GM23248 (cell line): Measurements from ENCODE around the gene IL17C. TPM values are rescaled to one million over a fixed set of nuclear protein-coding genes. Genes with fewer than 3 reads are reported as not detected.

Experiments
- DNase-seq: peaks from one replicate; pipeline ENCODE4 v3.0.0-alpha.2; 2015
- H2AFZ ChIP-seq: fragments of 200-600 bp; sonication (generic); 2 replicates; pipeline ENCODE4 v1.6.1; 2016; ENCODE audit warnings: antibody characterized with exemption
- H3F3A ChIP-seq: fragments of 200-600 bp; sonication (generic); 2 replicates; pipeline ENCODE4 v1.6.1; 2016; ENCODE audit warnings: mild to moderate bottlenecking, antibody characterized with exemption, mixed run types; ENCODE audit not compliant: insufficient read depth
- H3K27ac ChIP-seq: fragments of 200-600 bp; sonication (generic); 2 replicates; pipeline ENCODE4 v1.5.1; 2016; ENCODE audit warnings: mild to moderate bottlenecking
- H3K27me3 ChIP-seq: fragments of 200-600 bp; sonication (generic); replicated peaks from 2 replicates; pipeline ENCODE4 v1.6.1; 2016; ENCODE audit warnings: mild to moderate bottlenecking; ENCODE audit not compliant: insufficient read depth
- H3K36me3 ChIP-seq: fragments of 200-600 bp; sonication (generic); 2 replicates; pipeline ENCODE4 v1.6.1; 2016; ENCODE audit warnings: low read depth, mild to moderate bottlenecking
- H3K4me1 ChIP-seq: fragments of 200-600 bp; sonication (generic); 2 replicates; pipeline ENCODE4 v1.6.1; 2016; ENCODE audit warnings: mild to moderate bottlenecking; ENCODE audit not compliant: insufficient read depth
- H3K4me2 ChIP-seq: fragments of 200-600 bp; sonication (generic); one replicate; pipeline ENCODE4 v1.6.1; 2016; ENCODE audit warnings: mild to moderate bottlenecking; ENCODE audit not compliant: unreplicated experiment
- H3K4me3 ChIP-seq: fragments of 200-600 bp; sonication (generic); 2 replicates; pipeline ENCODE4 v1.5.1; 2016; ENCODE audit warnings: mild to moderate bottlenecking
- H3K79me2 ChIP-seq: fragments of 200-600 bp; sonication (generic); 2 replicates; pipeline ENCODE4 v1.6.1; 2016; ENCODE audit warnings: mild to moderate bottlenecking; ENCODE audit not compliant: insufficient read depth
- H3K9ac ChIP-seq: fragments of 200-600 bp; sonication (generic); 2 replicates; pipeline ENCODE4 v1.6.1; 2016; ENCODE audit warnings: mild to moderate bottlenecking
- H3K9me2 ChIP-seq: fragments of 200-600 bp; sonication (generic); 2 replicates; pipeline ENCODE4 v1.6.1; 2016; ENCODE audit warnings: mixed run types, mild to moderate bottlenecking, moderate library complexity; ENCODE audit not compliant: insufficient read depth
- H3K9me3 ChIP-seq: fragments of 200-600 bp; sonication (generic); one replicate; pipeline ENCODE4 v1.6.1; 2017; ENCODE audit warnings: low read depth
- H4K20me1 ChIP-seq: fragments of 200-600 bp; sonication (generic); 2 replicates; pipeline ENCODE4 v1.6.0; 2016; ENCODE audit not compliant: insufficient read depth
- EZH2 ChIP-seq: fragments of 200-600 bp; sonication (generic); IDR thresholded peaks from 2 replicates; pipeline ENCODE4 v1.6.1; 2018; ENCODE audit warnings: antibody characterized with exemption, mild to moderate bottlenecking; ENCODE audit not compliant: insufficient read depth, poor library complexity, severe bottlenecking
- EZH2phosphoT487 ChIP-seq: fragments of 200-600 bp; sonication (generic); IDR thresholded peaks from 2 replicates; pipeline ENCODE4 v1.6.1; 2018; ENCODE audit warnings: antibody characterized with exemption, moderate library complexity, mild to moderate bottlenecking, low read depth; ENCODE audit not compliant: insufficient read depth
- WGBS, 2 experiments: methylation state at CpG; one replicate each; pipeline ENCODE4 v1.1.6; 2015 to 2017; ENCODE audit warnings: low lambda C conversion rate in 2 of 2, low coverage in 1 of 2; ENCODE audit errors: missing lambda C conversion rate in 2 of 2; 5-methylcytosine and 5-hydroxymethylcytosine counted together
- in situ Hi-C: fragments of 300-500 bp; cut with MboI; formaldehyde crosslinking; loops from 2 replicates; pipeline ENCODE4 v1.15.0; 2020
- polyA plus RNA-seq: library from polyadenylated mRNA; unstranded; fragments of >200 nt; fragmentation: Nextera tagmentation; extraction: Ambion mirVana; gene quantifications from 2 replicates; pipeline ENCODE4 v1.2.1, GENCODE V29; 2016
- total RNA-seq: library from RNA; depleted of rRNA; stranded (reverse); fragments of >200 nt; shearing (Covaris generic); gene quantifications from 2 replicates; pipeline ENCODE4 v1.2.3, GENCODE V29; 2014

Gene IL17C
- total and polyA plus RNA-seq, 2 experiments from 2014 or later = not detected

GRCh38 chr16:88686062-88686438 lies 47.7 kb downstream of the IL17C start:
- H3K27ac ChIP-seq = no peak overlapping the region
- H3K79me2 ChIP-seq = no peaks in the 10 kb centered on the region
- H3K9ac ChIP-seq = no peak overlapping the region
- no peaks in the 10 kb centered on the region for H3K4me1 ChIP-seq
- H3K36me3 ChIP-seq = no peaks in the 10 kb centered on the region
- no peaks in the 10 kb centered on the region for H3K9me2 ChIP-seq
- TF ChIP-seq EZH2 = no peak
- no peak for TF ChIP-seq EZH2phosphoT487
- WGBS, 2 experiments = 2% methylated on average over 12 to 22 of the region's 25 CpGs
- H3F3A ChIP-seq = no peaks in the 10 kb centered on the region
- peak overlapping the region; percentile 42 for H2AFZ ChIP-seq
- H3K4me3 ChIP-seq = peak overlapping the region; percentile 59
- DNase-seq = peak; percentile 37
- in situ Hi-C loops = no loop called here
- H4K20me1 ChIP-seq = no peaks in the 10 kb centered on the region
- no peaks in the 10 kb centered on the region for H3K9me3 ChIP-seq
- H3K27me3 ChIP-seq = peaks cover 18% of the 10 kb centered on the region
- peak overlapping the region; percentile 49 for H3K4me2 ChIP-seq

DNA sequence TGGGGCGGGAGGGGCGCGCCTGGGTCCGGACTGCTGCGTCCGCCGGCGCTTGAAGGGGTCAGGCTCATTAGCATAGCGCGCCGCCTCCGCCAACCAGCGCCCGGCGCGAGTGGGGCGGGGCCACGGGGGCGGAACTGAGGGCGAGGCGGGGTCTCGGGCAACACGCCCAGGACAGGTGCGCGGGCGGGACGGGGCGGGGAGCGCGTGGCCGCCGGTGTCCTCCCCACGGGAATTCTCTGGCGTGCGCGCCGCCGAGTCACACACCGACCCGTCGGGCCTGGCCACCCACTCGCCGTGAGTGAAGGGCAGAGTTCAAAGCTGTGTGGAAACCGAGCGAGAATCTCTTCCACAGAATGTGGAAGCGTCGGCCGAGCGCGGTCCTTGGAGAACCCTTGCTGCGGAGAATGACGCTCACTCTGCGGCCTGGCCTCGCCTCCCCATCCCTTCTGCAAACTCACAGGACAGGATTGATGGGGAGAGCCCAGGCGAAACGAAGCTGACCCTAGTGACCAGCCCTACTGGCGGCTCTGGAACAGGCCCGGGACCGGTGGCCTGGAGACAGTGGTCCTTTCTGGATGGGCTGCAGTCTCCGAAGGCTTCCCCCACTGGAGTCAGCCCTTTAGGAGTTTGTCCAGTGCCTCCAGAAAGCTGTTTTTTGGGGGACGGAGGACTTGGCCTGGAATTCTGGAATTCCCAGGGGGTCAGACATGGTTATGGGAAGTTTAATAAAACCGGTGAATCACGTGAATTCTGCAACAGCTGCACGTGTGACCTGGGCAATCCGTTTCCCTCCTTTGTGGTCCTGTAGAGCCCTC lies 48.3 kb downstream of the IL17C start, which contains the start of gene SNAI3:
Gene SNAI3 (minus strand): TSS at position 69 of the 815 bp plus-strand sequence. CDS start 101 bp downstream, outside the sequence.
- H3K9me2 ChIP-seq = no peaks in the 10 kb centered on the region
- H3K4me1 ChIP-seq = no peaks in the 10 kb centered on the region
- H4K20me1 ChIP-seq = no peaks in the 10 kb centered on the region
- peak within 1 kb of the TSS; percentile 42 for H2AFZ ChIP-seq
- peak within 1 kb of the TSS; percentile 49 for H3K4me2 ChIP-seq
- WGBS, 2 experiments = 10 to 14% methylated on average over 29 to 40 of the region's 65 CpGs
- DNase-seq = peak; percentile 58
- H3K36me3 ChIP-seq = no peaks in the 10 kb centered on the region
- no peaks in the 10 kb centered on the region for H3K79me2 ChIP-seq
- no peaks in the 10 kb centered on the region for H3F3A ChIP-seq
- no peaks in the 10 kb centered on the region for H3K9me3 ChIP-seq
- in situ Hi-C loops = no loop called here
- peak within 1 kb of the TSS; percentile 59 for H3K4me3 ChIP-seq
- no peak within 1 kb of the TSS for H3K27ac ChIP-seq
- no peak within 1 kb of the TSS for H3K9ac ChIP-seq
- TF ChIP-seq EZH2 = no peak
- TF ChIP-seq EZH2phosphoT487 = no peak
- H3K27me3 ChIP-seq = peaks cover 18% of the 10 kb centered on the region

DNA sequence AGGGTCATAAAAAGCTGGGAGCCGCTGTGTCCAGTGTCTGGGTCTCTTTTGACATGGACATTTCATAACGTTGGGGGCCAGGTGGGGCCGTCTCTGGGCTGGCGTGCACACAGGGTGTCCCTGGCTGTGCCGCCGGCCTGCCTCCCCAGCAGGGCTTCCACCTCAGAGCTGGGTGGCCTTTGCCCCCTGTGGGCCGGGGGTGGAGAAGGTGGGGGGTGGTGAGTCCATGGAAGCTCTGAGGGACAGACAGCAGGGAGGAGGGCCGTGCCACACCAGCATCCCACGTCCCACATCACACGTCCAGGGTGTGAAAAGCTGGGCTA lies 48.8 kb downstream of the IL17C start:
- H3K4me3 ChIP-seq = no peak overlapping the region
- H2AFZ ChIP-seq = no peak overlapping the region
- H3K9me2 ChIP-seq = no peaks in the 10 kb centered on the region
- H3K79me2 ChIP-seq = no peaks in the 10 kb centered on the region
- WGBS, 2 experiments = 51 to 60% methylated on average over 8 to 10 of the region's 10 CpGs
- peaks cover 18% of the 10 kb centered on the region for H3K27me3 ChIP-seq
- no peak overlapping the region for H3K9ac ChIP-seq
- H3K4me2 ChIP-seq = no peak overlapping the region
- no peak overlapping the region for H3K27ac ChIP-seq
- DNase-seq = no peak
- TF ChIP-seq EZH2phosphoT487 (no peak), EZH2 (no peak)
- no peaks in the 10 kb centered on the region for H3K36me3 ChIP-seq
- H3K9me3 ChIP-seq = no peaks in the 10 kb centered on the region
- H3F3A ChIP-seq = no peaks in the 10 kb centered on the region
- H3K4me1 ChIP-seq = no peaks in the 10 kb centered on the region
- in situ Hi-C loops = no loop called here
- H4K20me1 ChIP-seq = no peaks in the 10 kb centered on the region

DNA sequence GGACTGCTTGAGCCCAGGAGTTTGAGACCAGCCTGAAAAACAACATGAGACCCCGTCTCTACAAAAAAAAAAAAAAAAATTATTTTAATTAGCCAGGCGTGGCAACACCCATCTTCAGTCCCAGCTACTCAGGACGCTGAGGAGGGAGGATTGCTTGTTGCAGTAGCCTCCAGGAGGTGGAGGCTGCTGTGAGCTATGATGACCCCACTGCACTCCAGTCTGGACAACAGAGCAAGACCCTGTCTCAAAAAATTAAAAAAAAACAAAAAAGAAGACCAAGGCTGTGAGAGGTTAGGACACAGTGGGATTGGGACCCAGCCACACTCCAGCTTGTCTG lies 49.3 kb downstream of the IL17C start:
- H2AFZ ChIP-seq = no peak overlapping the region
- H3K4me3 ChIP-seq = no peak overlapping the region
- DNase-seq = no peak
- no peaks in the 10 kb centered on the region for H3F3A ChIP-seq
- H3K36me3 ChIP-seq = no peaks in the 10 kb centered on the region
- no peaks in the 10 kb centered on the region for H3K4me1 ChIP-seq
- H3K79me2 ChIP-seq = no peaks in the 10 kb centered on the region
- WGBS, 2 experiments = 10 to 12% methylated on average over 3 of the region's 3 CpGs
- peaks cover 18% of the 10 kb centered on the region for H3K27me3 ChIP-seq
- H3K4me2 ChIP-seq = no peak overlapping the region
- no peak overlapping the region for H3K9ac ChIP-seq
- H3K9me3 ChIP-seq = no peaks in the 10 kb centered on the region
- in situ Hi-C loops = no loop called here
- H4K20me1 ChIP-seq = no peaks in the 10 kb centered on the region
- H3K27ac ChIP-seq = no peak overlapping the region
- no peak for TF ChIP-seq EZH2
- TF ChIP-seq EZH2phosphoT487 = no peak
- H3K9me2 ChIP-seq = no peaks in the 10 kb centered on the region
